Stomach (tissue), 9 donors: ENCODE data around the gene HHIPL1. TPM values are rescaled to one million over a fixed set of nuclear protein-coding genes. Genes with fewer than 3 reads are reported as not detected.
A peak's percentile ranks its signal among the peaks of the same experiment; 100 is the strongest.

Experiments used
- DNase-seq, 2 donors: peaks; one replicate each; pipeline versions ENCODE4 v3.0.0 to v3.0.0-alpha.2; 2013 to 2019
- H3K27ac ChIP-seq, 5 donors: fragments of 200-600 bp in 4 of 5; sonication (generic) in 4 of 5; one replicate each; pipeline ENCODE4 v1.5.1; 2013 to 2019; ENCODE audit warnings: mild to moderate bottlenecking in 1 of 5, moderate library complexity in 1 of 5
- H3K27me3 ChIP-seq, 3 donors: fragments of 200-600 bp; sonication (generic); one replicate each; pipeline ENCODE4 v1.5.1; 2017 to 2019; ENCODE audit warnings: mixed run types in 1 of 3
- H3K36me3 ChIP-seq, 4 donors: fragments of 200-600 bp; sonication (generic); 1 replicate in 3 of 4; 2 replicates in 1 of 4; pipeline ENCODE4 v1.5.1; 2016 to 2019
- H3K4me1 ChIP-seq, 4 donors: fragments of 200-600 bp; sonication (generic); one replicate each; pipeline ENCODE4 v1.5.1; 2016 to 2019
- H3K4me3 ChIP-seq, 4 donors: fragments of 200-600 bp; sonication (generic) in 3 of 4; one replicate each; pipeline ENCODE4 v1.5.1; 2016 to 2019; ENCODE audit warnings: mild to moderate bottlenecking in 1 of 4
- H3K9me3 ChIP-seq, 4 donors: fragments of 200-600 bp; sonication (generic); one replicate each; pipeline ENCODE4 v1.5.1; 2016 to 2019
- EP300 ChIP-seq: sonication (generic); formaldehyde crosslinking; IDR thresholded peaks from one replicate; pipeline ENCODE4 v1.6.1; 2017; ENCODE audit warnings: antibody characterized with exemption
- POLR2A ChIP-seq, 4 donors: fragments of 450-650 bp; IDR thresholded peaks; one replicate each; pipeline ENCODE4 v1.6.1; 2016; ENCODE audit warnings: antibody characterized with exemption in 4 of 4, control low read depth in 2 of 4, mild to moderate bottlenecking in 1 of 4, moderate library complexity in 1 of 4
- POLR2AphosphoS5 ChIP-seq, 3 donors: sonication (generic); formaldehyde crosslinking; IDR thresholded peaks; one replicate each; pipeline ENCODE4 v1.6.1; 2016; ENCODE audit warnings: antibody characterized with exemption in 3 of 3
- WGBS, 5 donors: extraction: QIAGEN DNeasy Blood & Tissue Kit in 3 of 5; methylation state at CpG; one replicate each; pipeline versions ENCODE4 v1.1.5 to v1.1.7; 2013 to 2018; 5-methylcytosine and 5-hydroxymethylcytosine counted together
- intact Hi-C: fragments of 100-400 bp; cut with DNase I; formaldehyde crosslinking; loops from one replicate; pipeline ENCODE4 v1.15.1; 2023; ENCODE audit warnings: low total_unique reads
- polyA plus RNA-seq, 3 donors: library from polyadenylated mRNA; stranded (reverse); fragments of 200-250 nt; gene quantifications; one replicate each; pipeline ENCODE4 v1.2.3, GENCODE V29; 2013
- total RNA-seq, 5 donors: library from RNA; depleted of rRNA; stranded (reverse); fragments of >200 nt; gene quantifications; one replicate each; pipeline versions ENCODE4 v1.1.0 to v1.2.3, GENCODE V29; 2014 to 2016
- TF ChIP-seq, protein P1 (sequence below), 7 experiments: fragments of 450-650 bp in 4 of 7; fragments of 200-600 bp in 3 of 7; sonication (generic) in 3 of 7; IDR thresholded peaks; one replicate each; pipeline ENCODE4 v1.5.1; 2016 to 2019; ENCODE audit warnings: antibody characterized with exemption in 7 of 7, control low read depth in 2 of 7, mild to moderate bottlenecking in 1 of 7
- donor health status: healthy with polysubstance abuse.
- donor health status: Bipolar disorder and iron deficiency.
- donor health status: healthy.

Gene HHIPL1
- total and polyA plus RNA-seq, 8 donors: 0.15 to 2.0 (median 0.68) TPM; not detected in 1

DNA sequence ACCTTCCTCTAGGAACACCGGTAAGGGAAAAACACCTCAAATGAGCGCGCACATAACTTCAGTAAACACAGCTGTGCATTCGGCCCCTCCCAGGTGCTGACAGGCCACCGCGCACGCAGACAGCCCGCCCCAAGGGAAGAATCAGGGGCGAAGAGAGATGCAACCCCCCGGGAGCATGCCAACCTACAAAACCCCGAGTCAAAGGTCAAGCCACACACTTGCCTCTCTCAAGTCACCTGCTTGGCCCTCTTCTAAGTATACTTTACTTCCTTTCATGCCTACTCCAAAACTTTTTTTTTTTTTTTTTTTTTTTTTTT is 36.9 kb downstream of the HHIPL1 start:
- Histone ChIP-seq H3K27ac (no peak overlapping the region), H3K27me3 (peaks cover 0 to 3% (median 0%) of the 10 kb centered on the region in 3 donors), H3K36me3 (no peaks in the 10 kb centered on the region), H3K4me3 (no peak overlapping the region), H3K9me3 (peaks cover 2 to 12% (median 10%) of the 10 kb centered on the region in 4 donors), H3K4me1 (peaks cover 11 to 21% (median 15%) of the 10 kb centered on the region in 4 donors)
- no peak for DNase-seq
- intact Hi-C loops: no loop called here
- WGBS, 5 donors: 32 to 66% (median 54%) methylated on average over 11 of the region's 11 CpGs
- TF ChIP-seq EP300 (no peak), POLR2A (IDR thresholded peaks at IDR 0.05) (no peak), POLR2AphosphoS5 (IDR thresholded peaks at IDR 0.05) (no peak)
- TF ChIP-seq, protein P1, sequence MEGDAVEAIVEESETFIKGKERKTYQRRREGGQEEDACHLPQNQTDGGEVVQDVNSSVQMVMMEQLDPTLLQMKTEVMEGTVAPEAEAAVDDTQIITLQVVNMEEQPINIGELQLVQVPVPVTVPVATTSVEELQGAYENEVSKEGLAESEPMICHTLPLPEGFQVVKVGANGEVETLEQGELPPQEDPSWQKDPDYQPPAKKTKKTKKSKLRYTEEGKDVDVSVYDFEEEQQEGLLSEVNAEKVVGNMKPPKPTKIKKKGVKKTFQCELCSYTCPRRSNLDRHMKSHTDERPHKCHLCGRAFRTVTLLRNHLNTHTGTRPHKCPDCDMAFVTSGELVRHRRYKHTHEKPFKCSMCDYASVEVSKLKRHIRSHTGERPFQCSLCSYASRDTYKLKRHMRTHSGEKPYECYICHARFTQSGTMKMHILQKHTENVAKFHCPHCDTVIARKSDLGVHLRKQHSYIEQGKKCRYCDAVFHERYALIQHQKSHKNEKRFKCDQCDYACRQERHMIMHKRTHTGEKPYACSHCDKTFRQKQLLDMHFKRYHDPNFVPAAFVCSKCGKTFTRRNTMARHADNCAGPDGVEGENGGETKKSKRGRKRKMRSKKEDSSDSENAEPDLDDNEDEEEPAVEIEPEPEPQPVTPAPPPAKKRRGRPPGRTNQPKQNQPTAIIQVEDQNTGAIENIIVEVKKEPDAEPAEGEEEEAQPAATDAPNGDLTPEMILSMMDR (IDR thresholded peaks at IDR 0.05): no peak

DNA sequence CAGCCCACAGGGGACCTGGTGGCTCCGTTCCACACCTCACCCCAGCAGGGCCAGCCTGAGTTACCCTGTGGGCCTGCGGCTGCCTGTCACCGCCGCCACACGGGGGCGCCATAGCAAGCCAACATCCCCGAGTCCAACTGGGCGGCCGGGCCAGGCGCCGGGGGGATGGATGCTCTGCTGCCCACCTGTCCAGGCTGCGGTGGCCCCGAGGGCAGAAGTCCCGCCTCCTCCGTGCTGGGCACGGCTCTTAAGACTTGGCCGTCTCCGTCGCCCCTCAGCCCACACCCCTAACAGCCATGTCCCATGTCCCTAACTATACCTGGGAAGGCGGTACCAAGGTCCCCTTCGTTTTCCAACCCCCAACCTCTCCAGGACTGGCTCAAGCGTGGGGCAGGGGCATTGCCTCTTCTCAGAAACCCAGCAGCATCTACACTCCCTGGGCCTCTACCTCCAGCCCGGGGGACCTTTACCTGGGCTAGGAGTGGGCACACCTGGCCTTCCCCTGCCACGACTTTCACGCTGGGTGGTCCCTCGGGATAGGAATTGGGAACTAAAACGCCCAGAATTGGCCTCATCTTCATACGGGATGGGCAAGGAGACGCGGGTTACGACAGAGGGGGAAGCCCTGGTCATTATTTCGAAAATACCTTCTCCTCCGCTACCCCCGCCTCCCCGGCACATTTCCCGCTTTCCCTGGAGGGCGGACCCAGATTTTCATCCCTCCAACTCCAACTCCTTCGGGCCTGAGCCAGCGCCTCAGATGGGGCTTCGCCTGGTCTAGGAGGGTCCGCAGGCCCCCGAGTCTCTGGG is 38.1 kb downstream of the HHIPL1 start:
- 0 to 2% (median 1%) methylated on average over 24 to 42 of the region's 42 CpGs for WGBS, 5 donors

DNA sequence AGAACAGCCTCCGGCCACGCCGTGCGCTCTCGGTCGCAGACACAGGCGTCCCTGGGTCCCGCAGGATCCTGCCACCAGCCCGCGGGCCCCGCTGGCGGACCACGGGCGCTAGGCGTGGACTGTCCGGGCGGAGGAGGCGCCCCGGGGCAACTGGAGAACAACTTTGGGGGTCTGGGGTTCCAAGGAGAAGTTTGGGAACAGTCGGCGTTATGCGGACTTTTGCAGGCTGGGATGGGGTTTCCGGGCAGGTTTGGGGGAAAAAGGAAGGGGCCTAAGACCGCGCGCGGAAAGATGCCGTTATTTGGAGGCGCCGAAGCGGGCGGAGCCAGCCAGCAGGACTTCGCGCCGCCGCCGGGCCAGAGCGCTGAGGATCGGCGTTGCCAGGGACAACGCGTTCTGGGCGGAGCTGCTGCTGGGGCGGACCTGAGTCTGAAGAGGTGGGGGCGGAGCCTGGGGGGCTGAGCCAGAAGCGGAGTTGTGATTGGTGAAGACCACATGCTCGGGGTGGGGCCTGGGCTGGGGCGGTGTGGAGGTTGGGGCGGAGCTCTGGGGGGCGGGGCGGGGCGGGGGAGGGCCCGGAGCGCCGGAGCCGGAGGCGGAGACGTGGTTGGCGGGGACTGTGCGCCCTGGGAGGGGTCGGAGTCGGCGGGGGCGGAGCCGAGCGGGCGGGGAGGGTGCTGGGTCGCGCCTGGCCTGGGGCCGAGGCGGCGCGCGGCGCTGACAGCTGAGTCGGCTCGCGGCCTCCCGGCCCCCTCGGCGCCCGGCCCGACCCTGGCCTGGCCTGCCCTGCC is 38.9 kb downstream of the HHIPL1 start, which contains the start of gene CYP46A1:
CYP46A1 (plus strand) TSS at position 680 of the 791 bp plus-strand sequence. CDS start 120 bp downstream, outside the sequence.
- Histone ChIP-seq H3K36me3 (no peaks in the 10 kb centered on the region), H3K4me3 (peak within 1 kb of the TSS; percentile 86 to 95 (median 88)), H3K27me3 (peaks cover 0 to 13% (median 3%) of the 10 kb centered on the region in 3 donors), H3K4me1 (peaks cover 11 to 21% (median 15%) of the 10 kb centered on the region in 4 donors), H3K27ac (peak within 1 kb of the TSS; percentile 72 to 91 (median 87)), H3K9me3 (no peaks in the 10 kb centered on the region)
- DNase-seq: peak; percentile 100
- 0 to 1% (median 1%) methylated on average over 34 to 83 of the region's 83 CpGs for WGBS, 5 donors
- intact Hi-C loops: no loop called here
- TF ChIP-seq, protein P1 (IDR thresholded peaks at IDR 0.05): peak in 1 of 7 experiments; percentile 42
- no peak for TF ChIP-seq POLR2A (IDR thresholded peaks at IDR 0.05)
- peak in 2 of 3 donors; percentile 34 to 66 for TF ChIP-seq POLR2AphosphoS5 (IDR thresholded peaks at IDR 0.05)

More for the DNA sequence above, 38.1 kb downstream of the HHIPL1 start:
- no peaks in the 10 kb centered on the region for H3K36me3 ChIP-seq
- H3K4me1 ChIP-seq: peaks cover 11 to 21% (median 15%) of the 10 kb centered on the region in 4 donors
- peak; percentile 84 to 93 for DNase-seq
- TF ChIP-seq, protein P1 (IDR thresholded peaks at IDR 0.05): peak in 5 of 7 experiments; percentile 68 to 93 (median 92)
- no peak for TF ChIP-seq EP300
- TF ChIP-seq POLR2A (IDR thresholded peaks at IDR 0.05): no peak
- TF ChIP-seq POLR2AphosphoS5 (IDR thresholded peaks at IDR 0.05): peak in 1 of 3 donors; percentile 27
- H3K4me3 ChIP-seq: peak overlapping the region; percentile 86 to 95 (median 88)
- H3K27me3 ChIP-seq: peaks cover 0 to 6% (median 3%) of the 10 kb centered on the region in 3 donors
- intact Hi-C loops: no loop called here
- H3K9me3 ChIP-seq: peaks cover under 1 to 5% (median 3%) of the 10 kb centered on the region in 4 donors
- H3K27ac ChIP-seq: peak overlapping the region; percentile 72 to 91 (median 87)

DNA sequence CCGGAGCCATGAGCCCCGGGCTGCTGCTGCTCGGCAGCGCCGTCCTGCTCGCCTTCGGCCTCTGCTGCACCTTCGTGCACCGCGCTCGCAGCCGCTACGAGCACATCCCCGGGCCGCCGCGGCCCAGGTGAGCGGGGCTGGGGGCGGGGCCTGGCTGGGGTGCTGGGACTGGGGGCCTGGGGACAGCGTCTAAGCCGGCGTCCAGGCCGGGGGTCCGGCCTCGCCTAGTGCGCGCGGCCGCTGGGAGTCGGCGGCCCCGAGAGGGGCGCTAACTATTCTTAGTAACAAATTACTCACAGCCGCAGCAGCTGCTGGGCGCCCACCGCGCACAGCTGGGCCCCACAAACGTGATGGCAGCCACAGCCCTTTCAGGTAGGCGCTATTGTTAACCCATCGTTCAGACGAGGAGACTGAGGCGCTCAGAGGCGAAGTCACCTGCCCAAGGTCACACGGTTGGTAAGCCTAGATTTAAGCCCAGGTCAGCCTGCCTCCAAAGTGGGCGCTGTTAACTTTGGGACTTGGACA is 39.5 kb downstream of the HHIPL1 start:
- WGBS, 5 donors: 2 to 8% (median 5%) methylated on average over 20 to 45 of the region's 45 CpGs
- TF ChIP-seq POLR2AphosphoS5 (IDR thresholded peaks at IDR 0.05) (no peak), POLR2A (IDR thresholded peaks at IDR 0.05) (no peak)
- H3K36me3 ChIP-seq: no peaks in the 10 kb centered on the region
- H3K4me3 ChIP-seq: peak overlapping the region; percentile 75 to 95 (median 82)
- no peaks in the 10 kb centered on the region for H3K9me3 ChIP-seq
- peak overlapping the region; percentile 50 to 75 (median 54) for H3K27ac ChIP-seq
- no peak for DNase-seq
- peaks cover 0 to 13% (median 4%) of the 10 kb centered on the region in 3 donors for H3K27me3 ChIP-seq
- H3K4me1 ChIP-seq: peaks cover 11 to 21% (median 15%) of the 10 kb centered on the region in 4 donors
- intact Hi-C loops: no loop called here
